Smooth muscle cell (in vitro differentiated cells): ENCODE data around the gene MAP2K2. TPM values are rescaled to one million over a fixed set of nuclear protein-coding genes. Genes with fewer than 3 reads are reported as not detected.

ENCODE experiments used
- DNase-seq: peaks from one replicate; lab custom pipeline; 2025; ENCODE audit not compliant: unreplicated experiment; lab: John Stamatoyannopoulos, UW
- H2AFZ ChIP-seq: fragments of 200-600 bp; sonication (generic); 2 replicates; pipeline ENCODE4 v1.6.0; 2016; ENCODE audit warnings: antibody characterized with exemption, low read depth, mild to moderate bottlenecking
- H3F3A ChIP-seq: fragments of 200-600 bp; sonication (generic); 2 replicates; pipeline ENCODE4 v1.6.0; 2017; ENCODE audit warnings: antibody characterized with exemption, low read depth
- H3K27ac ChIP-seq: fragments of 200-600 bp; sonication (generic); 2 replicates; pipeline ENCODE4 v1.5.1; 2016; ENCODE audit warnings: low read depth, mild to moderate bottlenecking
- H3K27me3 ChIP-seq: fragments of 200-600 bp; sonication (generic); 2 replicates; pipeline ENCODE4 v1.6.1; 2016; ENCODE audit warnings: low read depth, mild to moderate bottlenecking
- H3K36me3 ChIP-seq: fragments of 200-600 bp; sonication (generic); 2 replicates; pipeline ENCODE4 v1.5.1; 2016; ENCODE audit warnings: low read depth
- H3K4me1 ChIP-seq: fragments of 200-600 bp; sonication (generic); 2 replicates; pipeline ENCODE4 v1.5.1; 2016; ENCODE audit warnings: low read depth
- H3K4me2 ChIP-seq: fragments of 200-600 bp; sonication (generic); 2 replicates; pipeline ENCODE4 v1.6.0; 2016; ENCODE audit warnings: mild to moderate bottlenecking
- H3K4me3 ChIP-seq: fragments of 200-600 bp; sonication (generic); 2 replicates; pipeline ENCODE4 v1.5.1; 2016; ENCODE audit warnings: mild to moderate bottlenecking
- H3K79me2 ChIP-seq: fragments of 200-600 bp; sonication (generic); 2 replicates; pipeline ENCODE4 v1.6.0; 2016; ENCODE audit warnings: low read depth, mild to moderate bottlenecking
- H3K9ac ChIP-seq: fragments of 200-600 bp; sonication (generic); 2 replicates; pipeline ENCODE4 v1.6.0; 2016; ENCODE audit warnings: low read depth
- H3K9me3 ChIP-seq: fragments of 200-600 bp; sonication (generic); replicated peaks from 2 replicates; pipeline ENCODE4 v1.5.1; 2016; ENCODE audit warnings: low read depth
- H4K20me1 ChIP-seq: fragments of 200-600 bp; sonication (generic); 2 replicates; pipeline ENCODE4 v1.6.0; 2016; ENCODE audit warnings: low read depth
- WGBS: methylation state at CpG from one replicate; pipeline ENCODE4 v1.1.7; 2016; ENCODE audit warnings: low lambda C conversion rate; 5-methylcytosine and 5-hydroxymethylcytosine counted together
- polyA plus RNA-seq: library from polyadenylated mRNA; unstranded; fragments of >200 nt; fragmentation: Nextera tagmentation; extraction: Ambion mirVana; gene quantifications from 2 replicates; pipeline ENCODE4 v1.2.1, GENCODE V29; 2016
- total RNA-seq: library from RNA; depleted of rRNA; stranded (reverse); fragments of >200 nt; gene quantifications from 2 replicates; pipeline ENCODE4 v1.2.3, GENCODE V29; 2014
- TF ChIP-seq, protein P1 (sequence below): fragments of 200-600 bp; sonication (generic); IDR thresholded peaks from 2 replicates; pipeline ENCODE4 v1.5.1; 2017; ENCODE audit warnings: borderline replicate concordance, mild to moderate bottlenecking, antibody characterized with exemption; ENCODE audit not compliant: insufficient read depth, poor library complexity, severe bottlenecking

Gene MAP2K2
- total and polyA plus RNA-seq, 2 experiments from 2014 or later, result 79.1 to 193 TPM

- 97% methylated on average over 31 of the region's 31 CpGs for WGBS
- no peaks in the 10 kb centered on the region for H3K27me3 ChIP-seq
- no peak overlapping the region for H3K9ac ChIP-seq
- no peaks in the 10 kb centered on the region for H3K9me3 ChIP-seq
- H3K36me3 ChIP-seq, result no peaks in the 10 kb centered on the region
- no peak for DNase-seq
- no peaks in the 10 kb centered on the region for H4K20me1 ChIP-seq
- H3K4me2 ChIP-seq, result no peak overlapping the region
- no peak overlapping the region for H3K4me3 ChIP-seq
- no peaks in the 10 kb centered on the region for H3F3A ChIP-seq
- TF ChIP-seq, protein P1, sequence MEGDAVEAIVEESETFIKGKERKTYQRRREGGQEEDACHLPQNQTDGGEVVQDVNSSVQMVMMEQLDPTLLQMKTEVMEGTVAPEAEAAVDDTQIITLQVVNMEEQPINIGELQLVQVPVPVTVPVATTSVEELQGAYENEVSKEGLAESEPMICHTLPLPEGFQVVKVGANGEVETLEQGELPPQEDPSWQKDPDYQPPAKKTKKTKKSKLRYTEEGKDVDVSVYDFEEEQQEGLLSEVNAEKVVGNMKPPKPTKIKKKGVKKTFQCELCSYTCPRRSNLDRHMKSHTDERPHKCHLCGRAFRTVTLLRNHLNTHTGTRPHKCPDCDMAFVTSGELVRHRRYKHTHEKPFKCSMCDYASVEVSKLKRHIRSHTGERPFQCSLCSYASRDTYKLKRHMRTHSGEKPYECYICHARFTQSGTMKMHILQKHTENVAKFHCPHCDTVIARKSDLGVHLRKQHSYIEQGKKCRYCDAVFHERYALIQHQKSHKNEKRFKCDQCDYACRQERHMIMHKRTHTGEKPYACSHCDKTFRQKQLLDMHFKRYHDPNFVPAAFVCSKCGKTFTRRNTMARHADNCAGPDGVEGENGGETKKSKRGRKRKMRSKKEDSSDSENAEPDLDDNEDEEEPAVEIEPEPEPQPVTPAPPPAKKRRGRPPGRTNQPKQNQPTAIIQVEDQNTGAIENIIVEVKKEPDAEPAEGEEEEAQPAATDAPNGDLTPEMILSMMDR, result no peak
- no peaks in the 10 kb centered on the region for H3K79me2 ChIP-seq
- H2AFZ ChIP-seq, result no peak overlapping the region
- no peaks in the 10 kb centered on the region for H3K4me1 ChIP-seq
- H3K27ac ChIP-seq, result no peak overlapping the region
These were observed 35.9 kb downstream of the MAP2K2 start for GRCh38 chr19:4087787-4088679.

- no peak overlapping the region for H3K9ac ChIP-seq
- H3K4me1 ChIP-seq, result no peaks in the 10 kb centered on the region
- WGBS, result 73% methylated on average over 17 of the region's 17 CpGs
- H3K79me2 ChIP-seq, result no peaks in the 10 kb centered on the region
- no peaks in the 10 kb centered on the region for H3K9me3 ChIP-seq
- H3K36me3 ChIP-seq, result no peaks in the 10 kb centered on the region
- no peak for DNase-seq
- no peaks in the 10 kb centered on the region for H3F3A ChIP-seq
- TF ChIP-seq, protein P1, result no peak
- no peak overlapping the region for H2AFZ ChIP-seq
- H3K4me2 ChIP-seq, result no peak overlapping the region
- H3K27me3 ChIP-seq, result no peaks in the 10 kb centered on the region
- H3K27ac ChIP-seq, result no peak overlapping the region
- H4K20me1 ChIP-seq, result no peaks in the 10 kb centered on the region
- H3K4me3 ChIP-seq, result no peak overlapping the region
These were observed 37.5 kb downstream of the MAP2K2 start for GRCh38 chr19:4086411-4086867.

DNA sequence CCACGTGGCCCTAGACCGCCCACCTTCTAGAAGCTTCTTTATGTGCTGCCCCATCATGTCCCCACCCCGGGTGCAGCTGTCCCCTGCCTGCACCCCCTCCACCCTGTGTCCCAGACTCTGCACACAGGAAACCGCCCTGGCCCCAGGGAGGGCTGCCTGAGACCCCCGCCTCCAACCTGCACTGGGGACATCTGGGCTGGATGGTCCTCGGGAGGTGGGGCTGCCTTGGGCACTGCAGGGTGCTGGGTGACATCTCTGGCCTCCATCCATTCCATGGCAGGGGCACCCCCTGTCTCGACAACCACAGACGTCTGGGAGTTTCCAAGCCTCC is 39.4 kb downstream of the MAP2K2 start:
- no peaks in the 10 kb centered on the region for H3K36me3 ChIP-seq
- DNase-seq, result no peak
- no peaks in the 10 kb centered on the region for H3K9me3 ChIP-seq
- H3K9ac ChIP-seq, result no peak overlapping the region
- no peaks in the 10 kb centered on the region for H3F3A ChIP-seq
- H3K4me3 ChIP-seq, result no peak overlapping the region
- no peak overlapping the region for H3K4me2 ChIP-seq
- H4K20me1 ChIP-seq, result no peaks in the 10 kb centered on the region
- no peaks in the 10 kb centered on the region for H3K79me2 ChIP-seq
- H3K27ac ChIP-seq, result no peak overlapping the region
- no peak overlapping the region for H2AFZ ChIP-seq
- H3K4me1 ChIP-seq, result no peaks in the 10 kb centered on the region
- TF ChIP-seq, protein P1, result no peak
- 93% methylated on average over 8 of the region's 8 CpGs for whole genome bisulfite sequencing
- H3K27me3 ChIP-seq, result no peaks in the 10 kb centered on the region
